HepG2 (cell line): ENCODE results near the gene SOX12. TPM values are rescaled to one million over a fixed set of nuclear protein-coding genes. Genes with fewer than 3 reads are reported as not detected.

Experiments used
- ATF4 ChIP-seq, 2 experiments: fragments of 450-650 bp in 1 of 2; sonication (generic) in 1 of 2; formaldehyde crosslinking; IDR thresholded peaks; 2 replicates each; pipeline versions ENCODE4 v1.5.0 to v1.8.0; 2020 to 2022; ENCODE audit warnings: mild to moderate bottlenecking in 1 of 2, missing genetic modification reagents in 1 of 2
- FUBP1 ChIP-seq: sonication (generic); formaldehyde crosslinking; IDR thresholded peaks from 2 replicates; pipeline ENCODE4 v1.5.1; 2020; ENCODE audit warnings: missing genetic modification reagents, mild to moderate bottlenecking, borderline replicate concordance
- HOXA7 ChIP-seq: sonication (generic); formaldehyde crosslinking; IDR thresholded peaks from 2 replicates; pipeline ENCODE4 v1.8.1; 2022; ENCODE audit warnings: mild to moderate bottlenecking, missing genetic modification reagents, moderate library complexity
- JUN ChIP-seq: sonication (generic); formaldehyde crosslinking; IDR thresholded peaks from 2 replicates; pipeline ENCODE4 v1.4.0; 2020; ENCODE audit warnings: mild to moderate bottlenecking, missing genetic modification reagents
- KDM3A ChIP-seq: IDR thresholded peaks from 2 replicates; pipeline ENCODE4 v1.6.1; 2018; ENCODE audit warnings: low read depth, missing compliant biosample characterization
- MAX ChIP-seq: IDR thresholded peaks from 2 replicates; pipeline ENCODE4 v1.6.1; 2012; ENCODE audit warnings: inconsistent platforms
- MZF1 ChIP-seq: sonication (generic); formaldehyde crosslinking; IDR thresholded peaks from 2 replicates; pipeline ENCODE4 v1.8.1; 2023; ENCODE audit warnings: mild to moderate bottlenecking, missing genetic modification reagents, borderline replicate concordance
- ONECUT2 ChIP-seq: sonication (generic); formaldehyde crosslinking; IDR thresholded peaks from 2 replicates; pipeline ENCODE4 v1.4.0; 2020; ENCODE audit warnings: missing genetic modification reagents
- PHF20 ChIP-seq: sonication (generic); formaldehyde crosslinking; IDR thresholded peaks from 2 replicates; pipeline ENCODE4 v1.5.0; 2020; ENCODE audit warnings: mild to moderate bottlenecking, missing genetic modification reagents
- RARG ChIP-seq: sonication (generic); formaldehyde crosslinking; IDR thresholded peaks from 2 replicates; pipeline ENCODE4 v1.4.0; 2020; ENCODE audit warnings: low read depth, mild to moderate bottlenecking, missing genetic modification reagents
- SKIL ChIP-seq: sonication (generic); formaldehyde crosslinking; IDR thresholded peaks from 2 replicates; pipeline ENCODE4 v1.8.0; 2022; ENCODE audit warnings: missing genetic modification reagents, mild to moderate bottlenecking, moderate library complexity, borderline replicate concordance
- SMAD3 ChIP-seq: sonication (generic); formaldehyde crosslinking; IDR thresholded peaks from 2 replicates; pipeline ENCODE4 v1.4.0; 2020; ENCODE audit warnings: missing genetic modification reagents
- TEAD3 ChIP-seq: optimal IDR thresholded peaks from 2 replicates; pipeline ENCODE3; 2016; ENCODE audit warnings: borderline replicate concordance
- ZNF12 ChIP-seq: sonication (generic); formaldehyde crosslinking; IDR thresholded peaks from 2 replicates; pipeline ENCODE4 v1.5.0; 2020; ENCODE audit warnings: missing genetic modification reagents
- ZNF205 ChIP-seq: IDR thresholded peaks from 2 replicates; pipeline ENCODE4 v1.6.1; 2018; ENCODE audit warnings: missing biosample characterization, missing genetic modification reagents
- ZNF337 ChIP-seq: sonication (generic); formaldehyde crosslinking; IDR thresholded peaks from 2 replicates; pipeline ENCODE4 v1.5.1; 2020; ENCODE audit warnings: missing genetic modification reagents, low read depth, mild to moderate bottlenecking, borderline replicate concordance
- ZNF383 ChIP-seq: sonication (generic); formaldehyde crosslinking; IDR thresholded peaks from 2 replicates; pipeline ENCODE4 v1.4.0; 2020; ENCODE audit warnings: missing genetic modification reagents, mild to moderate bottlenecking, borderline replicate concordance
- ZNF44 ChIP-seq: sonication (generic); formaldehyde crosslinking; IDR thresholded peaks from 2 replicates; pipeline ENCODE4 v1.5.1; 2020; ENCODE audit warnings: mild to moderate bottlenecking, missing genetic modification reagents
- ZNF510 ChIP-seq: sonication (generic); formaldehyde crosslinking; IDR thresholded peaks from 2 replicates; pipeline ENCODE4 v1.4.0; 2020; ENCODE audit warnings: low read depth, mild to moderate bottlenecking, missing genetic modification reagents
- ZNF512 ChIP-seq: sonication (generic); formaldehyde crosslinking; IDR thresholded peaks from 2 replicates; pipeline ENCODE4 v1.4.0; 2020; ENCODE audit warnings: mild to moderate bottlenecking, missing genetic modification reagents
- ZNF737 ChIP-seq: sonication (generic); formaldehyde crosslinking; IDR thresholded peaks from 2 replicates; pipeline ENCODE4 v1.5.0; 2020; ENCODE audit warnings: missing genetic modification reagents, mild to moderate bottlenecking, borderline replicate concordance
- ZNF850 ChIP-seq: sonication (generic); formaldehyde crosslinking; conservative IDR thresholded peaks from 2 replicates; pipeline ENCODE4 v1.9.0; 2021; ENCODE audit warnings: mild to moderate bottlenecking, missing genetic modification reagents
- polyA plus RNA-seq, 8 experiments: library from polyadenylated mRNA; depleted of rRNA in 3 of 8; stranded (reverse) in 7 of 8; unstranded in 1 of 8; fragments of >200 nt; fragmentation: Illumina TruSeq in 4 of 8; extraction: Trizol in 4 of 8; gene quantifications; 2 replicates each; pipeline versions ENCODE4 v1.2.1 to v1.2.3, GENCODE V29; 2011 to 2016; ENCODE audit warnings: low read depth in 4 of 8, missing spikeins in 1 of 8, mixed read lengths in 1 of 8; ENCODE audit not compliant: insufficient read depth in 1 of 8
- total RNA-seq, 5 experiments: library from RNA; depleted of rRNA; stranded (reverse); fragments of >200 nt; fragmentation: Illumina TruSeq; extraction: Trizol; gene quantifications; 2 replicates each; pipeline ENCODE4 v1.2.3, GENCODE V29; 2016; ENCODE audit warnings: low read depth in 1 of 5

SOX12 gene
- total and polyA plus RNA-seq, 2 of the 13 experiments (the other 11 are each of a cell fraction or from before 2014, with no cell fraction given) = 10.0 to 18.7 TPM

GRCh38 chr20:346033-346639 is 20.8 kb downstream of the SOX12 start (continued):
- TF ChIP-seq MAX (no peak), ZNF337 (CRISPR knock-in tag) (no peak), ZNF850 (0 out of 2 replicates have a peak, but pooled peaks have one; percentile 8), RARG (CRISPR knock-in tag) (0 out of 2 replicates have a peak, but pooled peaks have one; percentile 21), ZNF510 (peak; percentile 54; the same call in 1 of the 2 replicates), PHF20 (CRISPR knock-in tag) (0 out of 2 replicates have a peak, but pooled peaks have one; percentile 6), ZNF44 (CRISPR knock-in tag) (no peak), FUBP1 (CRISPR knock-in tag) (0 out of 2 replicates have a peak, but pooled peaks have one; percentile 18), ONECUT2 (CRISPR knock-in tag) (no peak), SKIL (0 out of 2 replicates have a peak, but pooled peaks have one; percentile 27), TEAD3 (CRISPR knock-in tag) (peak; percentile 6), ZNF205 (CRISPR knock-in tag) (peak; percentile 4; the same call in 1 of the 2 replicates), ZNF12 (CRISPR knock-in tag) (0 out of 2 replicates have a peak, but pooled peaks have one; percentile 21), ZNF383 (CRISPR knock-in tag) (peak; percentile 61; the same call in 1 of the 2 replicates), JUN (CRISPR knock-in tag) (no peak; the same call in 1 of the 2 replicates), ZNF512 (peak; percentile 78; the same call in 1 of the 2 replicates), ZNF737 (CRISPR knock-in tag) (peak; percentile 18; the same call in 1 of the 2 replicates), SMAD3 (CRISPR knock-in tag) (peak; percentile 18; the same call in 1 of the 2 replicates), MZF1 (CRISPR knock-in tag) (peak; percentile 89; the same call in 1 of the 2 replicates), ATF4 (CRISPR knock-in tag; IDR thresholded peaks at IDR 0.05) (peak in 1 of 2 experiments; percentile 50; a peak in 2 of 4 replicates), KDM3A (CRISPR knock-in tag) (no peak), HOXA7 (no peak)
